ENCODE measurements around the gene UBE2Q1.
"Not testable (repeated sequence)": the region's sequence is repeated elsewhere in the genome, so short reads cannot be mapped to it uniquely, and the experiment has no call there.

UBE2Q1 gene

DNA sequence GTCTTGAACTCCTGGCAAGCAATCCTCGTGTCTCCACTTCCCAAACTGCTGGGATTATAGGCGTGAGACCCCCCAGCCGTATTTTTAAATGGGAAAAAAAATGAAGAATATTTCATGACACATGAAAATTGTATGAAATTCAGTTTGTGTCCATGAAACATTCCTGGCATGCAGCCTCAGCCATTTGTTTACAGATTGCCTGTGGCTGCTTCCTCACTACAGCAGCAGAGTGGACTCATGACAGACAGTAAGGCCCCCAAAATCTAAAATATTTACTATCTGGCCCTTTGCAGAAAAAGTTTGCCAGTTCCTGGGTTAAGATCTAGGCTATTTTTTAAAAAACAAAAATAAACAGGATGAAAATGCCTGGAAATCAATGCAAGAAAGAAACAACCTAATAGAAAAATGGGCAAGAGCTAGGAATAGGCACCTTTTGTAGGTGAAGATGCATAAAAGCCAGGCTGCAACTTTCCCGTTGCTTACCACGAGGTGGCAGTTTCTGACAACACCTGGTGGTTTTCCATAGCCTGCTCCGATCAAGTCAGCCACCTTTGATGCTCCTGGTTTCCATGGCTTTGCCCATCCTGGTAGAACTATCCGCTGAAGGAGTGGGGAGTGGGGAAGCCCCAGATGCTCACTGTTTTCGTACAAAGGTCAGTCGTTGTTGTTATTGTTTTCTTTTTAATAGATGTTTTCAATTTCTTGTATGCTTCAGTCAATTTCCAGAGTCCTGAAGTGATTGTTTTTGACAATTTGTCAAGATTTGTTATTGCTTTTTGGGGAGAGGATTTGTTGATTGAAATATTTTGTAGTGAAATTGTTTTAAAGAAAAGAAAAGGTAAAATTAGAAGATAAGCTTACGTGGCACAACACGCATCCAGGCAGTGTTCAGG, 24.3 kb downstream of the UBE2Q1 start:
- H3K4me1 ChIP-seq (ENCODE audit: control insufficient read depth, insufficient read depth, low read length): no peaks in the 10 kb centered on the region
- H3K27ac ChIP-seq (ENCODE audit: low read length): no peak overlapping the region
- H3K4me3 ChIP-seq (ENCODE audit: low read length in 2 of 2): no peak overlapping the region
- no peaks in the 10 kb centered on the region for H3K36me3 ChIP-seq (ENCODE audit: control insufficient read depth in 2 of 2, insufficient read depth in 2 of 2, low read length in 2 of 2)
- H3K9ac ChIP-seq (ENCODE audit: low read length in 2 of 2): no peak overlapping the region
- peaks cover 0 to 4% of the 10 kb centered on the region in 2 donors for H3K27me3 ChIP-seq (ENCODE audit: control insufficient read depth in 1 of 2, insufficient read depth in 2 of 2, low read length in 2 of 2)
- peaks cover 0 to 2% of the 10 kb centered on the region in 2 donors for H3K9me3 ChIP-seq (ENCODE audit: control insufficient read depth in 2 of 2, low read length in 2 of 2)

- not testable (repeated sequence) for H3K27me3 ChIP-seq (ENCODE audit: control insufficient read depth in 1 of 2, insufficient read depth in 2 of 2, low read length in 2 of 2); H3K9me3 ChIP-seq (ENCODE audit: control insufficient read depth in 2 of 2, low read length in 2 of 2); H3K36me3 ChIP-seq (ENCODE audit: control insufficient read depth in 2 of 2, insufficient read depth in 2 of 2, low read length in 2 of 2); H3K4me1 ChIP-seq (ENCODE audit: control insufficient read depth, insufficient read depth, low read length); H3K9ac ChIP-seq (ENCODE audit: low read length in 2 of 2); H3K27ac ChIP-seq (ENCODE audit: low read length); H3K4me3 ChIP-seq (ENCODE audit: low read length in 2 of 2)
Measured at GRCh38 chr1:154531950-154532349, 26.5 kb downstream of the UBE2Q1 start.

DNA sequence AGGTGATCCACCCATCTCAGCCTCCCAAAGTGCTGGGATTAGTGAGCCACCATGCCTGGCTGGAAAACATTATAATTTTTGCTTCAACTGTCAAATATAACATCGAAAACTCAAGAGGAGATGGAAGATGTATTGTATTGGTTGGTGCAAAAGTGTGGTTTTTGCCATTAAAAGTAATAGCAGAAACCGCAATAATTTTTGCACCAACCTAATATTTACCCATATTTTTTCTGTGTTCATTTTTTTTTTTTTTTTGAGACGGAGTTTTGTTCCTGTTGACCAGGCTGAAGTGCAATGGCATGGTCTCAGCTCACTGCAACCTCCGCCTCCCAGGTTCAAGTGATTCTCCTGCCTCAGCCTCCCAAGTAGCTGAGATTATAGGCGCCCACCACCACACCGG, 29.2 kb downstream of the UBE2Q1 start:
- no peak overlapping the region for H3K27ac ChIP-seq (ENCODE audit: low read length)
- no peaks in the 10 kb centered on the region for H3K36me3 ChIP-seq (ENCODE audit: control insufficient read depth in 2 of 2, insufficient read depth in 2 of 2, low read length in 2 of 2)
- H3K9ac ChIP-seq (ENCODE audit: low read length in 2 of 2): no peak overlapping the region
- H3K4me1 ChIP-seq (ENCODE audit: control insufficient read depth, insufficient read depth, low read length): no peaks in the 10 kb centered on the region
- no peak overlapping the region for H3K4me3 ChIP-seq (ENCODE audit: low read length in 2 of 2)
- no peaks in the 10 kb centered on the region for H3K27me3 ChIP-seq (ENCODE audit: control insufficient read depth in 1 of 2, insufficient read depth in 2 of 2, low read length in 2 of 2)
- H3K9me3 ChIP-seq (ENCODE audit: control insufficient read depth in 2 of 2, low read length in 2 of 2): no peaks in the 10 kb centered on the region

- Histone ChIP-seq H3K4me3 (ENCODE audit: low read length in 2 of 2) (no peak overlapping the region), H3K9me3 (ENCODE audit: control insufficient read depth in 2 of 2, low read length in 2 of 2) (peaks cover 0 to 3% of the 10 kb centered on the region in 2 donors), H3K27ac (ENCODE audit: low read length) (no peak overlapping the region), H3K27me3 (ENCODE audit: control insufficient read depth in 1 of 2, insufficient read depth in 2 of 2, low read length in 2 of 2) (peaks cover 0 to 1% of the 10 kb centered on the region in 2 donors), H3K9ac (ENCODE audit: low read length in 2 of 2) (no peak overlapping the region), H3K36me3 (ENCODE audit: control insufficient read depth in 2 of 2, insufficient read depth in 2 of 2, low read length in 2 of 2) (no peaks in the 10 kb centered on the region), H3K4me1 (ENCODE audit: control insufficient read depth, insufficient read depth, low read length) (no peaks in the 10 kb centered on the region)
Measured at GRCh38 chr1:154527192-154527591, 31.3 kb downstream of the UBE2Q1 start.

DNA sequence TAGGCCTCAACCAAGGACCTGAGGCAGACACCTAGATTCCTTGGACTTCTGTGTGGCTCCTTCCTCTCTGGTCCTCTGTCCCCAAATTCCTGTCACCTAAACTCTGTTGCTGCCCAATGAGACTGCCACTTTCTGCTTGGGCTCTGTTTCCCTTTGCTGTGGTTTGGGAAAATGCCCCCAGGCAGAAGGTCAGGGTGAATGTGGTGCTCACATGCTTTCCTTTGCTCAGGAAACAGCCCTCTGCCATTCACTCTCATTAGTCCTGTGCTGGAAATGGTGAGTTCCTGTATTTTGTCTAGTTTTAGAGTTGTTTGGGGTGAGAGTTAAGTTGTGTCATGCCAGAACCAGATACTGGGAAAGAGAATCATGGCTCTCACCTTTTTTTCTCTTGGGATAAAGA, 33.6 kb downstream of the UBE2Q1 start:
- H3K36me3 ChIP-seq (ENCODE audit: control insufficient read depth in 2 of 2, insufficient read depth in 2 of 2, low read length in 2 of 2): no peaks in the 10 kb centered on the region
- H3K27me3 ChIP-seq (ENCODE audit: control insufficient read depth in 1 of 2, insufficient read depth in 2 of 2, low read length in 2 of 2): peaks cover 0 to 3% of the 10 kb centered on the region in 2 donors
- H3K27ac ChIP-seq (ENCODE audit: low read length): no peak overlapping the region
- H3K4me3 ChIP-seq (ENCODE audit: low read length in 2 of 2): no peak overlapping the region
- no peak overlapping the region for H3K9ac ChIP-seq (ENCODE audit: low read length in 2 of 2)
- H3K9me3 ChIP-seq (ENCODE audit: control insufficient read depth in 2 of 2, low read length in 2 of 2): peaks cover 0 to 3% of the 10 kb centered on the region in 2 donors
- H3K4me1 ChIP-seq (ENCODE audit: control insufficient read depth, insufficient read depth, low read length): no peaks in the 10 kb centered on the region

GRCh38 chr1:154521695-154522094, 36.8 kb downstream of the UBE2Q1 start:
- Histone ChIP-seq H3K27ac (ENCODE audit: low read length) (no peak overlapping the region), H3K27me3 (ENCODE audit: control insufficient read depth in 1 of 2, insufficient read depth in 2 of 2, low read length in 2 of 2) (peaks cover 0 to 5% of the 10 kb centered on the region in 2 donors), H3K4me3 (ENCODE audit: low read length in 2 of 2) (no peak overlapping the region), H3K9ac (ENCODE audit: low read length in 2 of 2) (no peak overlapping the region), H3K4me1 (ENCODE audit: control insufficient read depth, insufficient read depth, low read length) (no peaks in the 10 kb centered on the region), H3K36me3 (ENCODE audit: control insufficient read depth in 2 of 2, insufficient read depth in 2 of 2, low read length in 2 of 2) (no peaks in the 10 kb centered on the region), H3K9me3 (ENCODE audit: control insufficient read depth in 2 of 2, low read length in 2 of 2) (peaks cover 0 to 3% of the 10 kb centered on the region in 2 donors)

GRCh38 chr1:154520333-154520732, 38.1 kb downstream of the UBE2Q1 start:
- Histone ChIP-seq H3K27ac (ENCODE audit: low read length) (no peak overlapping the region), H3K27me3 (ENCODE audit: control insufficient read depth in 1 of 2, insufficient read depth in 2 of 2, low read length in 2 of 2) (peaks cover 0 to 5% of the 10 kb centered on the region in 2 donors), H3K4me1 (ENCODE audit: control insufficient read depth, insufficient read depth, low read length) (no peaks in the 10 kb centered on the region), H3K9me3 (ENCODE audit: control insufficient read depth in 2 of 2, low read length in 2 of 2) (peaks cover 0 to 3% of the 10 kb centered on the region in 2 donors), H3K36me3 (ENCODE audit: control insufficient read depth in 2 of 2, insufficient read depth in 2 of 2, low read length in 2 of 2) (no peaks in the 10 kb centered on the region), H3K9ac (ENCODE audit: low read length in 2 of 2) (no peak overlapping the region), H3K4me3 (ENCODE audit: low read length in 2 of 2) (no peak overlapping the region)

- no peak overlapping the region for H3K4me3 ChIP-seq (ENCODE audit: low read length in 2 of 2)
- H3K9me3 ChIP-seq (ENCODE audit: control insufficient read depth in 2 of 2, low read length in 2 of 2): peaks cover 0 to 3% of the 10 kb centered on the region in 2 donors
- H3K27me3 ChIP-seq (ENCODE audit: control insufficient read depth in 1 of 2, insufficient read depth in 2 of 2, low read length in 2 of 2): peaks cover 0 to 5% of the 10 kb centered on the region in 2 donors
- H3K9ac ChIP-seq (ENCODE audit: low read length in 2 of 2): no peak overlapping the region
- H3K27ac ChIP-seq (ENCODE audit: low read length): no peak overlapping the region
- H3K4me1 ChIP-seq (ENCODE audit: control insufficient read depth, insufficient read depth, low read length): no peaks in the 10 kb centered on the region
- no peaks in the 10 kb centered on the region for H3K36me3 ChIP-seq (ENCODE audit: control insufficient read depth in 2 of 2, insufficient read depth in 2 of 2, low read length in 2 of 2)
Measured at GRCh38 chr1:154519591-154519991, 38.9 kb downstream of the UBE2Q1 start.

DNA sequence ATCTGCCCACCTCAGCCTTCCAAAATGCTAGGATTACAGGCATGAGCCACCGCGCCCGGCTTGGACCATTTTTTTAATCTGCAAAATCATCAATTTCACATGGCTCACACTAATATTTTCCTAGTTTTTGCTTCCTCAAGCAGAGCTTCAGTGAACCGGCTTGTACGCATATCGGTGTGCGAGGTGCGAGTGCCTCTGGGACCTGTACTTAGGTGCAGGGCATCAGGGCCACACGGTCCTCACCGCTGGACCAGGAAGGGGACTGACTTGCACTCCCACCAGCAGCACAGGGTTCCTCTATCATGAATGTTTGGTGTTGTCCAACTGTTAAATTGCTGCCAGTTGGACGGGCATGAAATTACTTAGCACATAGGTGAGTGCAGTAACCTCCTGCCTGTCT, 40.8 kb downstream of the UBE2Q1 start:
- no peaks in the 10 kb centered on the region for H3K9me3 ChIP-seq (ENCODE audit: control insufficient read depth in 2 of 2, low read length in 2 of 2)
- H3K9ac ChIP-seq (ENCODE audit: low read length in 2 of 2): no peak overlapping the region
- peaks cover 0 to 5% of the 10 kb centered on the region in 2 donors for H3K27me3 ChIP-seq (ENCODE audit: control insufficient read depth in 1 of 2, insufficient read depth in 2 of 2, low read length in 2 of 2)
- no peak overlapping the region for H3K27ac ChIP-seq (ENCODE audit: low read length)
- no peak overlapping the region for H3K4me3 ChIP-seq (ENCODE audit: low read length in 2 of 2)
- H3K36me3 ChIP-seq (ENCODE audit: control insufficient read depth in 2 of 2, insufficient read depth in 2 of 2, low read length in 2 of 2): no peaks in the 10 kb centered on the region
- no peaks in the 10 kb centered on the region for H3K4me1 ChIP-seq (ENCODE audit: control insufficient read depth, insufficient read depth, low read length)

GRCh38 chr1:154514066-154514553, 44.4 kb downstream of the UBE2Q1 start:
- Histone ChIP-seq H3K4me1 (ENCODE audit: control insufficient read depth, insufficient read depth, low read length) (no peaks in the 10 kb centered on the region), H3K27me3 (ENCODE audit: control insufficient read depth in 1 of 2, insufficient read depth in 2 of 2, low read length in 2 of 2) (peaks cover 5 to 6% of the 10 kb centered on the region in 2 donors), H3K9ac (ENCODE audit: low read length in 2 of 2) (no peak overlapping the region), H3K36me3 (ENCODE audit: control insufficient read depth in 2 of 2, insufficient read depth in 2 of 2, low read length in 2 of 2) (no peaks in the 10 kb centered on the region), H3K9me3 (ENCODE audit: control insufficient read depth in 2 of 2, low read length in 2 of 2) (no peaks in the 10 kb centered on the region), H3K27ac (ENCODE audit: low read length) (no peak overlapping the region), H3K4me3 (ENCODE audit: low read length in 2 of 2) (no peak overlapping the region)

DNA sequence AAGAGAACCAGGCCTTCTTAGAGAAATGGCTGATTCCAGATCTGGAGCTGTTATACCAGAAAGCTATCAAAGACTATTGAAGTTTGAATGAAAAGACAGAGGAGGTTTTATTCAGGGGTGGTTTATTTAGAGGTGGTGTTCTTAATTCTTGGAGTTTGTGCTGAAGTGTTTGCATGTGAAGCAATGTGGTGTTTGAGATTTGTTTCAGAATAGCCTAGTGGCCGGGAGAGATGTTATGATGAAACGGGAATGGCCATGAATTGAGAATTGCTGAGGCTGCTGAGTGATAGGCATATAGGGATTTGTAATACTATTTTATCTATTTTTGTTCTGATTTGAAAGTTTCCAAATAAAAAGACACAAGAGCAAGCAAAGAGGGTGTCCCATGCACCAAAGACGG, 45.7 kb downstream of the UBE2Q1 start:
- Histone ChIP-seq H3K36me3 (ENCODE audit: control insufficient read depth in 2 of 2, insufficient read depth in 2 of 2, low read length in 2 of 2) (no peaks in the 10 kb centered on the region), H3K4me3 (ENCODE audit: low read length in 2 of 2) (no peak overlapping the region), H3K9me3 (ENCODE audit: control insufficient read depth in 2 of 2, low read length in 2 of 2) (no peaks in the 10 kb centered on the region), H3K27me3 (ENCODE audit: control insufficient read depth in 1 of 2, insufficient read depth in 2 of 2, low read length in 2 of 2) (peaks cover 8 to 11% of the 10 kb centered on the region in 2 donors), H3K9ac (ENCODE audit: low read length in 2 of 2) (no peak overlapping the region), H3K27ac (ENCODE audit: low read length) (no peak overlapping the region), H3K4me1 (ENCODE audit: control insufficient read depth, insufficient read depth, low read length) (no peaks in the 10 kb centered on the region)
